Measurements from ENCODE around the gene ADCY4.

The ADCY4 gene

GRCh38 chr14:24293525-24293924 is 41.3 kb downstream of the ADCY4 start:
- no peak overlapping the region for H3K4me3 ChIP-seq (ENCODE audit: insufficient read depth, low read length, poor library complexity, severe bottlenecking)
- H2AFZ ChIP-seq (ENCODE audit: low read depth, low read length, severe bottlenecking), result no peak overlapping the region
- H3K27ac ChIP-seq (ENCODE audit: low read depth, low read length), result no peak overlapping the region
- no peak for TF ChIP-seq CTCF (IDR thresholded peaks at IDR 0.05; ENCODE audit: insufficient read depth, low read length, poor library complexity, severe bottlenecking)
- TF ChIP-seq EZH2phosphoT487 (conservative IDR thresholded peaks at IDR 0.05; ENCODE audit: low read length), result no peak
- no peaks in the 10 kb centered on the region for H3K9me2 ChIP-seq (replicated peaks; ENCODE audit: insufficient read depth, low read length)
- H3F3A ChIP-seq (ENCODE audit: insufficient read depth), result peaks cover 14% of the 10 kb centered on the region
- H3K9ac ChIP-seq (ENCODE audit: low read length), result no peak overlapping the region
- no peaks in the 10 kb centered on the region for H3K9me3 ChIP-seq (ENCODE audit: insufficient read depth, low read length)
- no peak overlapping the region for H3K4me2 ChIP-seq (ENCODE audit: low read depth, low read length, poor library complexity, severe bottlenecking)
- peaks cover 2% of the 10 kb centered on the region; the same call in 1 of the 2 replicates for H3K36me3 ChIP-seq (ENCODE audit: low read length)
- no peaks in the 10 kb centered on the region for H3K27me3 ChIP-seq (ENCODE audit: low read length)
- H4K20me1 ChIP-seq (ENCODE audit: low read depth, low read length), result no peaks in the 10 kb centered on the region
- H3K79me2 ChIP-seq (ENCODE audit: insufficient read depth, low read length), result 0 out of 2 replicates have a peak, but pooled peaks cover 4% of the 10 kb centered on the region

- Histone ChIP-seq H3K79me2 (ENCODE audit: insufficient read depth, low read length) (no peaks in the 10 kb centered on the region), H2AFZ (ENCODE audit: low read depth, low read length, severe bottlenecking) (no peak overlapping the region), H3K9me2 (replicated peaks; ENCODE audit: insufficient read depth, low read length) (no peaks in the 10 kb centered on the region), H3K4me2 (ENCODE audit: low read depth, low read length, poor library complexity, severe bottlenecking) (no peak overlapping the region), H3F3A (ENCODE audit: insufficient read depth) (peaks cover 6% of the 10 kb centered on the region; the same call in 1 of the 2 replicates), H3K9me3 (ENCODE audit: insufficient read depth, low read length) (no peaks in the 10 kb centered on the region), H3K27ac (ENCODE audit: low read depth, low read length) (no peak overlapping the region), H3K27me3 (ENCODE audit: low read length) (no peaks in the 10 kb centered on the region), H4K20me1 (ENCODE audit: low read depth, low read length) (no peaks in the 10 kb centered on the region), H3K4me3 (ENCODE audit: insufficient read depth, low read length, poor library complexity, severe bottlenecking) (no peak overlapping the region), H3K36me3 (ENCODE audit: low read length) (peaks cover 2% of the 10 kb centered on the region; the same call in 1 of the 2 replicates), H3K9ac (ENCODE audit: low read length) (no peak overlapping the region)
- TF ChIP-seq CTCF (IDR thresholded peaks at IDR 0.05; ENCODE audit: insufficient read depth, low read length, poor library complexity, severe bottlenecking) (no peak), EZH2phosphoT487 (conservative IDR thresholded peaks at IDR 0.05; ENCODE audit: low read length) (no peak)
Observed at GRCh38 chr14:24292118-24292807, 42.6 kb downstream of the ADCY4 start.

- no peaks in the 10 kb centered on the region for H3K79me2 ChIP-seq (ENCODE audit: insufficient read depth, low read length)
- no peak overlapping the region for H2AFZ ChIP-seq (ENCODE audit: low read depth, low read length, severe bottlenecking)
- no peak overlapping the region for H3K4me2 ChIP-seq (ENCODE audit: low read depth, low read length, poor library complexity, severe bottlenecking)
- no peak overlapping the region for H3K27ac ChIP-seq (ENCODE audit: low read depth, low read length)
- TF ChIP-seq CTCF (IDR thresholded peaks at IDR 0.05; ENCODE audit: insufficient read depth, low read length, poor library complexity, severe bottlenecking) (no peak), EZH2phosphoT487 (conservative IDR thresholded peaks at IDR 0.05; ENCODE audit: low read length) (no peak)
- H3K27me3 ChIP-seq (ENCODE audit: low read length), result no peaks in the 10 kb centered on the region
- no peaks in the 10 kb centered on the region for H4K20me1 ChIP-seq (ENCODE audit: low read depth, low read length)
- H3F3A ChIP-seq (ENCODE audit: insufficient read depth), result 0 out of 2 replicates have a peak, but pooled peaks cover 3% of the 10 kb centered on the region
- H3K9ac ChIP-seq (ENCODE audit: low read length), result no peak overlapping the region
- H3K36me3 ChIP-seq (ENCODE audit: low read length), result peaks cover 2% of the 10 kb centered on the region; the same call in 1 of the 2 replicates
- no peaks in the 10 kb centered on the region for H3K9me2 ChIP-seq (replicated peaks; ENCODE audit: insufficient read depth, low read length)
- H3K4me3 ChIP-seq (ENCODE audit: insufficient read depth, low read length, poor library complexity, severe bottlenecking), result no peak overlapping the region
- H3K9me3 ChIP-seq (ENCODE audit: insufficient read depth, low read length), result no peaks in the 10 kb centered on the region
Observed at GRCh38 chr14:24291446-24292117, 43.3 kb downstream of the ADCY4 start.
